ENCODE data around the gene CREB5. TPM values are rescaled to one million over a fixed set of nuclear protein-coding genes. Genes with fewer than 3 reads are reported as not detected.
"Not testable (repeated sequence)": the region's sequence is repeated elsewhere in the genome, so short reads cannot be mapped to it uniquely, and the experiment has no call there.

Gene CREB5
- total RNA-seq, 4 donors from 2014 or later = 7.8 to 29.9 (median 12.9) TPM

DNA sequence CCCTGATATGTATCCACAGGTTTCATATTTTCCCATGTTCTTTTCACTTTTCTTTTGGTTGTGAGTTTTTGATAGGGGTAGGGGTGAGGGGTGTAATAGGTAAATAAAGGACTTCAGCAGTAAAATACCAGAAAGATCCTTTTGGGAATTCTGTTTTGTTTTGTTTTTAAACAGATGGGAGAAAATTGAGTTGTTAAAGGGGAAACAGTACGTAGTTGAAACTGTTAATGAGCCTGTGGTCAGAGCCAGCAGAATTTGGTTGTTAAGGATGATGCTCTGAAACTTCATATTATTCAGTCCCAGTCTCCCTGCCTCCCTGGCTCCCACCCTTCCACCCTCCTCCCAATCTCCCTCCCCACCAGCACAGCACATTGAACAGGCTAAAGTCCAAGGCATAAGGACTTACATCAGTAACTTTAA, 195.9 kb downstream of the CREB5 start:
- Histone ChIP-seq H3K4me1 (peaks cover 0 to 6% (median 3%) of the 10 kb centered on the region in 3 donors), H3K27ac (no peak overlapping the region), H3K27me3 (no peaks in the 10 kb centered on the region), H3K9me3 (no peaks in the 10 kb centered on the region), H3K36me3 (no peaks in the 10 kb centered on the region), H3K4me3 (no peak overlapping the region)
- 54 to 67% methylated on average over 1 of the region's 1 CpG for WGBS, 2 donors (ENCODE audit: low coverage in 1 of 2)
- ATAC-seq = no peak
- TF ChIP-seq POLR2AphosphoS5 (IDR thresholded peaks at IDR 0.05) (no peak), POLR2A (IDR thresholded peaks at IDR 0.05) (no peak), EP300 (IDR thresholded peaks at IDR 0.05) (no peak)
- TF ChIP-seq, protein P1, sequence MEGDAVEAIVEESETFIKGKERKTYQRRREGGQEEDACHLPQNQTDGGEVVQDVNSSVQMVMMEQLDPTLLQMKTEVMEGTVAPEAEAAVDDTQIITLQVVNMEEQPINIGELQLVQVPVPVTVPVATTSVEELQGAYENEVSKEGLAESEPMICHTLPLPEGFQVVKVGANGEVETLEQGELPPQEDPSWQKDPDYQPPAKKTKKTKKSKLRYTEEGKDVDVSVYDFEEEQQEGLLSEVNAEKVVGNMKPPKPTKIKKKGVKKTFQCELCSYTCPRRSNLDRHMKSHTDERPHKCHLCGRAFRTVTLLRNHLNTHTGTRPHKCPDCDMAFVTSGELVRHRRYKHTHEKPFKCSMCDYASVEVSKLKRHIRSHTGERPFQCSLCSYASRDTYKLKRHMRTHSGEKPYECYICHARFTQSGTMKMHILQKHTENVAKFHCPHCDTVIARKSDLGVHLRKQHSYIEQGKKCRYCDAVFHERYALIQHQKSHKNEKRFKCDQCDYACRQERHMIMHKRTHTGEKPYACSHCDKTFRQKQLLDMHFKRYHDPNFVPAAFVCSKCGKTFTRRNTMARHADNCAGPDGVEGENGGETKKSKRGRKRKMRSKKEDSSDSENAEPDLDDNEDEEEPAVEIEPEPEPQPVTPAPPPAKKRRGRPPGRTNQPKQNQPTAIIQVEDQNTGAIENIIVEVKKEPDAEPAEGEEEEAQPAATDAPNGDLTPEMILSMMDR (IDR thresholded peaks at IDR 0.05) = no peak

DNA sequence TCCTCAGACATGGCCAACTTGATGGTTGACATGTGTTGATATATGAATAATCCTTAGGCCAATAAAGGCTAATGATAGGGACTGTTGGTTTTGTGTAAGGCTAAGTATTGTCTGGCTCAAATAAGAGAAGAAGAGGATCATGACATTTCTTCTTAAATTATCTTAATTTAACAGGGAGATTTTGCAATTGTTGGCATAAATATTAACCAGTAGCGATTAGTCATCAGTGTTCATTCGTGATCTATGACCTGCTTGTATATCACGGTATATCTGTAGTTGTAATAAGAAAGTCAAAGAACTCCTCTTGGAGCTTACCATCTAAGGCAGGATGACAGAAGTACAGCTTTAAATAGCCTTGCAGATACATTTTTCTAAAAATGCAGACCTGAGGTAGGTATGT, 196.4 kb downstream of the CREB5 start:
- no peak for ATAC-seq
- Histone ChIP-seq H3K36me3 (no peaks in the 10 kb centered on the region), H3K27ac (no peak overlapping the region), H3K4me1 (peaks cover 0 to 6% (median 3%) of the 10 kb centered on the region in 3 donors), H3K4me3 (no peak overlapping the region), H3K9me3 (no peaks in the 10 kb centered on the region), H3K27me3 (no peaks in the 10 kb centered on the region)
- 49 to 50% methylated on average over 3 of the region's 3 CpGs for WGBS, 2 donors (ENCODE audit: low coverage in 1 of 2)
- TF ChIP-seq POLR2A (IDR thresholded peaks at IDR 0.05) (no peak), POLR2AphosphoS5 (IDR thresholded peaks at IDR 0.05) (no peak)

DNA sequence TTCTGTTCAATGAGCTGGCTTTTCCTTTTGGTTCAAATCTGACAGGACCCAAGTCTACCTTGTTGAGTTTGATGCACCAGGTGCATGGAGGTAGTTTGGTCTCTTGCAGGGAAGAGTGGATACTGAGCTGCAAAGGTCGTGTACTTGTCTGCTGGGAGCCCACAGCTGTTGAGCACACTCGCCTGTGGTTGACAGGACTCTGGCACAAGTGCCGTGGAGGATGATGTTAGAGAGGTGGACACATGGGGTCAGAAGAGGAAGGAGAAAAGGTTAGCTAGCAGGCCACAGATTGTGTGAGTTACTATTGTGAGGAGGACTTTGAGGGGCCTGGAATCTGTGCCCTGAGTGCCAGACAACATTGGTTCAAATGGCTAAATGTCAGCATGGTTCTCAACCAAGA, 197.3 kb downstream of the CREB5 start:
- Histone ChIP-seq H3K27ac (no peak overlapping the region), H3K36me3 (no peaks in the 10 kb centered on the region), H3K4me3 (no peak overlapping the region), H3K27me3 (no peaks in the 10 kb centered on the region), H3K9me3 (no peaks in the 10 kb centered on the region), H3K4me1 (peaks cover 0 to 6% (median 3%) of the 10 kb centered on the region in 3 donors)
- ATAC-seq = no peak
- no peak for TF ChIP-seq POLR2A (IDR thresholded peaks at IDR 0.05)
- WGBS, 2 donors (ENCODE audit: low coverage in 1 of 2) = 20 to 43% methylated on average over 1 to 3 of the region's 3 CpGs

DNA sequence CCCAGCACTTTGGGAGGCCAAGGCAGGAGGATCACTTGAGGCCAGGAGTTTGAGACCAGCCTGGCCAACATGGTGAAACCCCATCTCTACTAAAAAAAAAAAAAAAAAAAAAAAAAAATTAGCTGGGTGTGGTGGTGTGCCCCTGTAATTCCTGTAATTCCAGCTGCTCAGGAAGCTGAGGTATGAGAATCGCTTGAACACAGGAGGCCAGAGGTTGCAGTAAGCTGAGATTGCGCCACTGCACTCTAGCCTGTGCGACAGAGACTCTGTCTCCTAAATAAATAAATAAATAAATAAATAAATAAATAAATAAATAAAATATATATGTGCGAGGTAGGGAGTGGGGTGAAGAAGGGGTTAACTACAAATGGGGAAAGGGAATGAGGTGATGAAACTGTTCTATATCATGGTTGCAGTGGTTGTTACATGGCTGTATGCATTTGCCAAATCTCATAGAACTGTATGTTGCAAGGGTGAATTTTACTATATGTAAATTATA, 199.1 kb downstream of the CREB5 start:
- 85 to 86% methylated on average over 2 to 4 of the region's 4 CpGs for WGBS, 2 donors (ENCODE audit: low coverage in 1 of 2)
- H3K36me3 ChIP-seq, H3K4me3 ChIP-seq, H3K27me3 ChIP-seq, H3K9me3 ChIP-seq, ATAC-seq, H3K27ac ChIP-seq, H3K4me1 ChIP-seq: not testable (repeated sequence)

DNA sequence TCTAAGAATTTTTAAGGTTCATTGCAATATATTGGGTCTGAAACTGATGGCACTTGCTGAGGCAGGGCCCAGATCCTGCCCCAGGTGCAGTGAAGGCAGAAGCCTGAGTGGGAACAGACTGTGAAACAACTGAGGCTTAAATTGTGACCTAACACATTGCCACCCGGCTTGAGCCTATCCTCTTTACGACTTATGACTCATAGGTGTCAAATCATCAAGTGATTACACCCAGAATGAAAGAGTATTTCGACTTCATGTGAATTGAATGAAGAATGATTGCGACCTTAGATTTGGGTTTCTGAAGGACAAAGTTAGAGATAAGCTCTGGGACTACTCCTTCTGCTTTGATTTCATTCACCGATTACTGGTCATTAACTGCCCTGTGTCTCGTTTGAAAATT, 200.9 kb downstream of the CREB5 start:
- no peak overlapping the region for H3K4me3 ChIP-seq
- TF ChIP-seq POLR2AphosphoS5 (IDR thresholded peaks at IDR 0.05) = no peak
- TF ChIP-seq, protein P1 (IDR thresholded peaks at IDR 0.05) = no peak
- no peak for TF ChIP-seq POLR2A (IDR thresholded peaks at IDR 0.05)
- TF ChIP-seq EP300 (IDR thresholded peaks at IDR 0.05) = no peak
- H3K27ac ChIP-seq = no peak overlapping the region
- no peaks in the 10 kb centered on the region for H3K9me3 ChIP-seq
- no peak for ATAC-seq
- WGBS, 2 donors (ENCODE audit: low coverage in 1 of 2) = 85 to 95% methylated on average over 6 of the region's 6 CpGs
- H3K36me3 ChIP-seq = no peaks in the 10 kb centered on the region
- peaks cover 0 to 22% (median 6%) of the 10 kb centered on the region in 3 donors for H3K4me1 ChIP-seq
- H3K27me3 ChIP-seq = no peaks in the 10 kb centered on the region

DNA sequence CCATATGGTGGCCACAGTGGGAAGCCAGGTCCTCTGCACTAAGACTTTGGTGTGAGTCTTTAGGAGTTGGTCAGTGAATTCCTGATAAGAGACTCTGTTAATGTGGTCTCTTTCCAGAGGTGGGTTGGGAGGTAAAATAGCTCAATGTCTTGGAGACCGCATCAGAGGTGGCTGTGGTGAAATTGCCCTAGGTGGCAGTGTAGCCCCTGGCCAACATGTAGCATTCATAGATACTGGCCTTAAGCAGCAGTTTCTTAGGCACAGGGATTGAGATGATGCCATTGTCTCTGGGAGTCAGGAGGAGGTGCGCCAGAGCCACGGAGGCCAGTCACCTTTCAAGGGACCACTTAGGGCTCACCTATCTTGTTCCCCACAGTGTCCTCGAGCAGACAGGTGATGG, 202.8 kb downstream of the CREB5 start:
- peaks cover 0 to 27% (median 4%) of the 10 kb centered on the region in 3 donors for H3K4me1 ChIP-seq
- TF ChIP-seq, protein P1 (IDR thresholded peaks at IDR 0.05) = no peak
- TF ChIP-seq EP300 (IDR thresholded peaks at IDR 0.05) (no peak), POLR2AphosphoS5 (IDR thresholded peaks at IDR 0.05) (no peak), POLR2A (IDR thresholded peaks at IDR 0.05) (no peak)
- ATAC-seq = no peak
- no peak overlapping the region for H3K27ac ChIP-seq
- WGBS, 2 donors (ENCODE audit: low coverage in 1 of 2) = 100% methylated on average over 2 of the region's 4 CpGs; no CpG with 5 or more reads in 1 of the 2 donors
- no peak overlapping the region for H3K4me3 ChIP-seq
- no peaks in the 10 kb centered on the region for H3K9me3 ChIP-seq
- H3K27me3 ChIP-seq = no peaks in the 10 kb centered on the region
- no peaks in the 10 kb centered on the region for H3K36me3 ChIP-seq
